Measurements from ENCODE around the gene LAMC3. TPM values are rescaled to one million over a fixed set of nuclear protein-coding genes. Genes with fewer than 3 reads are reported as not detected.

Gene LAMC3
- total RNA-seq, 1 donor from 2014 or later, result not detected

- DNase-seq (ENCODE audit: low spot score), result no peak
- intact Hi-C loops (cut with micrococcal nuclease), result no loop called here
- no peaks in the 10 kb centered on the region for H3K36me3 Mint-ChIP-seq (ENCODE audit: low read depth)
- H3K4me1 Mint-ChIP-seq (ENCODE audit: low read depth), result no peaks in the 10 kb centered on the region
- no peaks in the 10 kb centered on the region for H3K9me3 Mint-ChIP-seq
- no peak overlapping the region for H3K27ac Mint-ChIP-seq
- H3K4me3 Mint-ChIP-seq (ENCODE audit: low read depth), result no peak overlapping the region
- no peaks in the 10 kb centered on the region for H3K27me3 Mint-ChIP-seq (ENCODE audit: low read depth)
Observed at GRCh38 chr9:131082774-131083512, 74.0 kb downstream of the LAMC3 start.

GRCh38 chr9:131084661-131085369 lies 75.8 kb downstream of the LAMC3 start:
- Mint-ChIP-seq H3K4me3 (ENCODE audit: low read depth) (no peak overlapping the region), H3K9me3 (no peaks in the 10 kb centered on the region), H3K36me3 (ENCODE audit: low read depth) (no peaks in the 10 kb centered on the region), H3K27ac (no peak overlapping the region), H3K4me1 (ENCODE audit: low read depth) (no peaks in the 10 kb centered on the region), H3K27me3 (ENCODE audit: low read depth) (no peaks in the 10 kb centered on the region)
- DNase-seq (ENCODE audit: low spot score), result no peak
- intact Hi-C loops (cut with micrococcal nuclease), result no loop called here

GRCh38 chr9:131085370-131086122 lies 76.6 kb downstream of the LAMC3 start:
- Mint-ChIP-seq H3K4me1 (ENCODE audit: low read depth) (no peaks in the 10 kb centered on the region), H3K4me3 (ENCODE audit: low read depth) (no peak overlapping the region), H3K9me3 (no peaks in the 10 kb centered on the region), H3K36me3 (ENCODE audit: low read depth) (no peaks in the 10 kb centered on the region), H3K27ac (no peak overlapping the region), H3K27me3 (ENCODE audit: low read depth) (no peaks in the 10 kb centered on the region)
- intact Hi-C loops (cut with micrococcal nuclease), result no loop called here
- DNase-seq (ENCODE audit: low spot score), result no peak

GRCh38 chr9:131087354-131087893 lies 78.5 kb downstream of the LAMC3 start:
- no peak for DNase-seq (ENCODE audit: low spot score)
- Mint-ChIP-seq H3K27me3 (ENCODE audit: low read depth) (no peaks in the 10 kb centered on the region), H3K4me1 (ENCODE audit: low read depth) (no peaks in the 10 kb centered on the region), H3K36me3 (ENCODE audit: low read depth) (no peaks in the 10 kb centered on the region), H3K9me3 (no peaks in the 10 kb centered on the region), H3K4me3 (ENCODE audit: low read depth) (no peak overlapping the region), H3K27ac (no peak overlapping the region)
- intact Hi-C loops (cut with micrococcal nuclease), result no loop called here

GRCh38 chr9:131090025-131090787 lies 81.2 kb downstream of the LAMC3 start:
- no peak for DNase-seq (ENCODE audit: low spot score)
- H3K27me3 Mint-ChIP-seq (ENCODE audit: low read depth), result peaks cover 13% of the 10 kb centered on the region
- no peaks in the 10 kb centered on the region for H3K36me3 Mint-ChIP-seq (ENCODE audit: low read depth)
- H3K9me3 Mint-ChIP-seq, result no peaks in the 10 kb centered on the region
- intact Hi-C loops (cut with micrococcal nuclease), result no loop called here
- no peaks in the 10 kb centered on the region for H3K4me1 Mint-ChIP-seq (ENCODE audit: low read depth)
- H3K27ac Mint-ChIP-seq, result no peak overlapping the region
- H3K4me3 Mint-ChIP-seq (ENCODE audit: low read depth), result no peak overlapping the region

GRCh38 chr9:131091352-131091992 lies 82.5 kb downstream of the LAMC3 start:
- H3K4me1 Mint-ChIP-seq (ENCODE audit: low read depth), result peaks cover 3% of the 10 kb centered on the region
- H3K36me3 Mint-ChIP-seq (ENCODE audit: low read depth), result no peaks in the 10 kb centered on the region
- DNase-seq (ENCODE audit: low spot score), result no peak
- H3K27ac Mint-ChIP-seq, result no peak overlapping the region
- intact Hi-C loops (cut with micrococcal nuclease), result no loop called here
- H3K4me3 Mint-ChIP-seq (ENCODE audit: low read depth), result no peak overlapping the region
- H3K27me3 Mint-ChIP-seq (ENCODE audit: low read depth), result peaks cover 22% of the 10 kb centered on the region
- H3K9me3 Mint-ChIP-seq, result no peaks in the 10 kb centered on the region

GRCh38 chr9:131092030-131092429 lies 83.1 kb downstream of the LAMC3 start:
- Mint-ChIP-seq H3K27me3 (ENCODE audit: low read depth) (peaks cover 25% of the 10 kb centered on the region), H3K36me3 (ENCODE audit: low read depth) (no peaks in the 10 kb centered on the region), H3K4me1 (ENCODE audit: low read depth) (peaks cover 3% of the 10 kb centered on the region), H3K27ac (no peak overlapping the region), H3K4me3 (ENCODE audit: low read depth) (no peak overlapping the region), H3K9me3 (no peaks in the 10 kb centered on the region)
- no peak for DNase-seq (ENCODE audit: low spot score)
- intact Hi-C loops (cut with micrococcal nuclease), result no loop called here

GRCh38 chr9:131092548-131093440 lies 83.8 kb downstream of the LAMC3 start:
- H3K4me1 Mint-ChIP-seq (ENCODE audit: low read depth), result peaks cover 3% of the 10 kb centered on the region
- H3K4me3 Mint-ChIP-seq (ENCODE audit: low read depth), result no peak overlapping the region
- no peak overlapping the region for H3K27ac Mint-ChIP-seq
- no peaks in the 10 kb centered on the region for H3K9me3 Mint-ChIP-seq
- peaks cover 32% of the 10 kb centered on the region for H3K27me3 Mint-ChIP-seq (ENCODE audit: low read depth)
- no peak for DNase-seq (ENCODE audit: low spot score)
- H3K36me3 Mint-ChIP-seq (ENCODE audit: low read depth), result no peaks in the 10 kb centered on the region
- intact Hi-C loops (cut with micrococcal nuclease), result no loop called here

DNA sequence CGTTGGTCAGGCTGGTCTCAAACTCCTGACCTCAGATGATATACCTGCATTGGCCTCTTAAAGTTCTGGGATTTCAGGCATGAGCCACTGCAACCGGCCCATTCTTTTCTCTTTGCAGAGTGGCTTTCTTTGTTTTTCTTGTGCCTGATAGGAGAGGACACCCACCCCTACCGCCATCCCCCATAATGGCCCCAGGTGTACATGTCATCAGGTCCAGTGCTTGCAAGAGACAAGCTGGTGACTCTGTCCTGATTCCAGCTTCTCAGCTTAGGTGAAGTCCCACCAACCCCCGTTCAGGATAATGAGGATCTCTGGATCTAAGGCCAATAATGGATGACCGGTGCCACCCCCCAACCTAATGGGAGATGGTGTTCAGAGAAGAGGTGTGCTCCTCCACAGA lies 85.0 kb downstream of the LAMC3 start:
- peaks cover 36% of the 10 kb centered on the region for H3K27me3 Mint-ChIP-seq (ENCODE audit: low read depth)
- no peaks in the 10 kb centered on the region for H3K36me3 Mint-ChIP-seq (ENCODE audit: low read depth)
- H3K27ac Mint-ChIP-seq, result no peak overlapping the region
- H3K9me3 Mint-ChIP-seq, result no peaks in the 10 kb centered on the region
- intact Hi-C loops (cut with micrococcal nuclease), result no loop called here
- no peak for DNase-seq (ENCODE audit: low spot score)
- H3K4me1 Mint-ChIP-seq (ENCODE audit: low read depth), result peaks cover 3% of the 10 kb centered on the region
- no peak overlapping the region for H3K4me3 Mint-ChIP-seq (ENCODE audit: low read depth)

DNA sequence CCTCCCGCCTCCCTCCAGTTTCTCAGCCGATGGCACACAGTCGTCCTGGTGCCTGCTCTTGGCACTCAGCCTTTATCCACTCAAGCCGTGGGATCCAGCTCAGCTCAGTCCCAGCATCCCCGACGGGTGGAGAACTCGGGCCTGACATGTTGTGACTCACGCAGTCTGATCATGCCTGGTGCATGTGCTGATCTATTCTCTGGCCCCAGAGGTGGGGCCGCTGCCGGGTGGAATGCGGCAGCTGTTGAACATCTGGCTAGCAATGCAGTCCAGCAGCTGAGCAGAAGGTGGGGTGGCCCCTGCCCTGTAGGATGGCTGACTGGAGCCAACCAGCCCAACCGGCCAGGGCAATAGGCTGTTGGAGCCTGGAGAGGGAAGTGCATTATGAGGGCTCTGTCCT lies 85.6 kb downstream of the LAMC3 start:
- Mint-ChIP-seq H3K4me1 (ENCODE audit: low read depth) (peaks cover 3% of the 10 kb centered on the region), H3K36me3 (ENCODE audit: low read depth) (no peaks in the 10 kb centered on the region), H3K4me3 (ENCODE audit: low read depth) (no peak overlapping the region), H3K27me3 (ENCODE audit: low read depth) (peaks cover 36% of the 10 kb centered on the region), H3K9me3 (no peaks in the 10 kb centered on the region), H3K27ac (no peak overlapping the region)
- no peak for DNase-seq (ENCODE audit: low spot score)
- intact Hi-C loops (cut with micrococcal nuclease), result no loop called here

DNA sequence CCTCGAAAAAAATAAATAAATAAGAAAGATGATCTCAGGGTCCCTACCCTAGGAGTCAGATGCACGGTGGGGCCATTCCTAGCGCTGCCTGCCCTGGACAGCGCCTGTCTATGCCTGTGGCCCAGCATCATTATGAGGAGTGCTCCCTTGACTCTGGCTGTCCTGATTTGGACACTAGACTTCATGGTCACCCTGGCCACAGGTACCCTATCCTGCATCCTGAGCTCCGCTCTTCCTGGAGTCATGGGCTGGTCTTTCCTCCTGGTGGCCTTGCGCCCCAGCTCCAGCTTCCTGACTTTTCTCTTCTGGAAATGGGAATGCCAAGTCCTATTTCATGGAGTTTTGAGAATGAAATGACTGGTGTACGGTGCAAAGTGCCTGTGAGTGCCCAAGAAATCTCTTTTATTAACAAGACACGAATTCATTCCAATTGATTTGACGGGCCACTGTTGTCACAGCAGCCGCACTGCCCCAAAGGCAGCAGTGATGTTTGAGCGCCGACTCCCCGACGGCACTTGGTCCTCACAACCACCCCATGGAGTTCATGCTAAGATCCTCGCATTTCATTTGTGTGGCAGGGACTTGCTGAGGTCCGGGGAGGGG lies 86.8 kb downstream of the LAMC3 start:
- DNase-seq (ENCODE audit: low spot score), result no peak
- Mint-ChIP-seq H3K27ac (no peak overlapping the region), H3K36me3 (ENCODE audit: low read depth) (no peaks in the 10 kb centered on the region), H3K4me1 (ENCODE audit: low read depth) (peaks cover 3% of the 10 kb centered on the region), H3K27me3 (ENCODE audit: low read depth) (peaks cover 36% of the 10 kb centered on the region), H3K4me3 (ENCODE audit: low read depth) (peak overlapping the region; percentile 49), H3K9me3 (no peaks in the 10 kb centered on the region)
- intact Hi-C loops (cut with micrococcal nuclease), result no loop called here

Data from activated T-helper 2 cell treated with anti-CD3 and anti-CD28 coated beads, Interferon-gamma antibody, Interleukin-2, Interleukin-4, amounts not matched to agents 10 μg/mL and 5 μg/mL and 100 μg/mL, durations not matched to agents 14 hours and 24 hours and 36 hours (primary cell).